Endothelial cell of umbilical vein (primary cell): Measurements from ENCODE around the gene MUTYH.

Experiments used
- MYC ChIP-seq: IDR thresholded peaks from one replicate; pipeline ENCODE4 v1.6.1; 2011; ENCODE audit warnings: mild to moderate bottlenecking, low read depth, low read length
- POLR2A ChIP-seq: IDR thresholded peaks from 2 replicates; pipeline ENCODE4 v1.6.1; 2012; ENCODE audit warnings: low read depth, mild to moderate bottlenecking, control low read depth, low read length
- TF ChIP-seq, protein P1 (sequence below), 2 donors: IDR thresholded peaks; 1 replicate in 1 of 2; 2 replicates in 1 of 2; pipeline ENCODE4 v1.5.1; 2011; ENCODE audit warnings: low read length in 2 of 2, mild to moderate bottlenecking in 2 of 2, moderate library complexity in 2 of 2, control low read depth in 1 of 2, inconsistent platforms in 1 of 2, low read depth in 1 of 2; ENCODE audit not compliant: insufficient read depth in 1 of 2; ENCODE audit errors: extremely low read depth in 1 of 2
- TF ChIP-seq, protein P2 (sequence below): IDR thresholded peaks from 2 replicates; pipeline ENCODE4 v1.6.1; 2011; ENCODE audit not compliant: insufficient read depth, insufficient read length

DNA sequence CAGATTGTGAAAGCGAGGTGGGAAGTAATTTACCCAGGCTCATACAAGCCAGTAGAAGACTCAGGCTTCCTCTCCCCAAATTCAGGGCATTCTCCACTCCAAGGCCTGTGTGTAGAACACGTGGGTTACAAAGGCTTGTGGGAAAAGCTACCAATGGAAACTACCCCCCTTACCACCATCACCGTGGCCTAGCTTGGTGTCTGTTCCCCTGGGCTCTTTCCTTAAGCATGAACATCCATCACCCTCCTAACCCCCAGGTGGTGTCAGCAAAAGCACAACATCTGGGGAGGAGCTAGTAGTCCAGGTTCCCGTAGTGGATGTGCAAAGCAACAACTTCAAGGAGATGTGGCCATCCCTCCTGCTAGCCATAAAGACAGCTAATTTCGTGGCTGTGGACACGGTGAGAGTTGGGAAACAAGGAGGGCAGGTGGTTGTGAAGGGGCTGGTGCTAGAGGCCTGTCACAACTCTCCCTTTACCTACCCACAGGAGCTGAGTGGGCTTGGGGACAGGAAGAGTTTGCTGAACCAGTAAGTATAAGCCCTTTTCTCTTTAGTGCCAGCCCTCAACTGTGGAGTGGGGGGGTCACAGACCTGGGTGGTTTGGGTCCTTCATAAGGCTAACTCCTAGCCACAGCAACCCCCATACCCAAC lies 701 bp upstream of the MUTYH start:
- TF ChIP-seq POLR2A: no peak
- TF ChIP-seq, protein P1, sequence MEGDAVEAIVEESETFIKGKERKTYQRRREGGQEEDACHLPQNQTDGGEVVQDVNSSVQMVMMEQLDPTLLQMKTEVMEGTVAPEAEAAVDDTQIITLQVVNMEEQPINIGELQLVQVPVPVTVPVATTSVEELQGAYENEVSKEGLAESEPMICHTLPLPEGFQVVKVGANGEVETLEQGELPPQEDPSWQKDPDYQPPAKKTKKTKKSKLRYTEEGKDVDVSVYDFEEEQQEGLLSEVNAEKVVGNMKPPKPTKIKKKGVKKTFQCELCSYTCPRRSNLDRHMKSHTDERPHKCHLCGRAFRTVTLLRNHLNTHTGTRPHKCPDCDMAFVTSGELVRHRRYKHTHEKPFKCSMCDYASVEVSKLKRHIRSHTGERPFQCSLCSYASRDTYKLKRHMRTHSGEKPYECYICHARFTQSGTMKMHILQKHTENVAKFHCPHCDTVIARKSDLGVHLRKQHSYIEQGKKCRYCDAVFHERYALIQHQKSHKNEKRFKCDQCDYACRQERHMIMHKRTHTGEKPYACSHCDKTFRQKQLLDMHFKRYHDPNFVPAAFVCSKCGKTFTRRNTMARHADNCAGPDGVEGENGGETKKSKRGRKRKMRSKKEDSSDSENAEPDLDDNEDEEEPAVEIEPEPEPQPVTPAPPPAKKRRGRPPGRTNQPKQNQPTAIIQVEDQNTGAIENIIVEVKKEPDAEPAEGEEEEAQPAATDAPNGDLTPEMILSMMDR (IDR thresholded peaks at IDR 0.05; ENCODE audit: extremely low read depth in 1 of 2, insufficient read depth in 1 of 2, low read depth in 1 of 2, low read length in 2 of 2): no peak
- TF ChIP-seq, protein P2, sequence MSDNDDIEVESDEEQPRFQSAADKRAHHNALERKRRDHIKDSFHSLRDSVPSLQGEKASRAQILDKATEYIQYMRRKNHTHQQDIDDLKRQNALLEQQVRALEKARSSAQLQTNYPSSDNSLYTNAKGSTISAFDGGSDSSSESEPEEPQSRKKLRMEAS: no peak
- TF ChIP-seq MYC: no peak
